ENCODE results near the gene SLC28A1.

Gene SLC28A1

GRCh38 chr15:84955089-84955848, 70.8 kb downstream of the SLC28A1 start:
- Histone ChIP-seq H3K36me3 (ENCODE audit: control insufficient read depth, insufficient read depth, low read length) (no peaks in the 10 kb centered on the region), H3K4me1 (ENCODE audit: control insufficient read depth, insufficient read depth, low read length) (no peaks in the 10 kb centered on the region), H3K27ac (ENCODE audit: low read depth, low read length) (no peak overlapping the region), H3K9ac (ENCODE audit: low read length) (no peak overlapping the region), H3K4me3 (ENCODE audit: low read length) (peak overlapping the region; percentile 54), H3K27me3 (ENCODE audit: control insufficient read depth, insufficient read depth, low read length) (no peaks in the 10 kb centered on the region)

GRCh38 chr15:84956199-84956598, 71.7 kb downstream of the SLC28A1 start:
- Histone ChIP-seq H3K4me1 (ENCODE audit: control insufficient read depth, insufficient read depth, low read length) (no peaks in the 10 kb centered on the region), H3K4me3 (ENCODE audit: low read length) (no peak overlapping the region), H3K27ac (ENCODE audit: low read depth, low read length) (no peak overlapping the region)

GRCh38 chr15:84960391-84961113, 76.1 kb downstream of the SLC28A1 start:
- Histone ChIP-seq H3K36me3 (ENCODE audit: control insufficient read depth, insufficient read depth, low read length) (no peaks in the 10 kb centered on the region), H3K27me3 (ENCODE audit: control insufficient read depth, insufficient read depth, low read length) (no peaks in the 10 kb centered on the region), H3K27ac (ENCODE audit: low read depth, low read length) (no peak overlapping the region), H3K4me3 (ENCODE audit: low read length) (no peak overlapping the region), H3K9ac (ENCODE audit: low read length) (no peak overlapping the region), H3K4me1 (ENCODE audit: control insufficient read depth, insufficient read depth, low read length) (no peaks in the 10 kb centered on the region)

More at GRCh38 chr15:84956199-84956598, 71.7 kb downstream of the SLC28A1 start:
- Histone ChIP-seq H3K27me3 (ENCODE audit: control insufficient read depth, insufficient read depth, low read length) (no peaks in the 10 kb centered on the region), H3K36me3 (ENCODE audit: control insufficient read depth, insufficient read depth, low read length) (no peaks in the 10 kb centered on the region), H3K9ac (ENCODE audit: low read length) (no peak overlapping the region)

DNA sequence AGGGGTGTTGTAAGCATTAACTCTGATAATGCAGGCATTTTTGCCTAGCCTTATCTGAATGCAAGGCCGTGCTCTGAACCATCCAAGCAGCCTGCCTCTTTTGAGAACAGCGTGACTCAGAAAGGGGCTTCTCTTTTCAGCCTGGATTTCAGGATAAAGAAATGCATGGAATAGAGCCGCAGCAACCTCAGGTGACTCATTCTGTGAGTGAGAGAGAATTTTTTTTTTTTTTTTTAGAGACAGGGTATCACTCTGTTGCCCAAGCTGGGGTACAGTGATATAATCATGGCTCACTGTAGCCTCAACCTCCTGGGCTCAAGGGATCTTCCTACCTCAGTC, 76.6 kb downstream of the SLC28A1 start:
- H3K4me3 ChIP-seq (ENCODE audit: low read length) = no peak overlapping the region
- no peak overlapping the region for H3K9ac ChIP-seq (ENCODE audit: low read length)
- no peak overlapping the region for H3K27ac ChIP-seq (ENCODE audit: low read depth, low read length)
- no peaks in the 10 kb centered on the region for H3K36me3 ChIP-seq (ENCODE audit: control insufficient read depth, insufficient read depth, low read length)
- no peaks in the 10 kb centered on the region for H3K27me3 ChIP-seq (ENCODE audit: control insufficient read depth, insufficient read depth, low read length)
- no peaks in the 10 kb centered on the region for H3K4me1 ChIP-seq (ENCODE audit: control insufficient read depth, insufficient read depth, low read length)

DNA sequence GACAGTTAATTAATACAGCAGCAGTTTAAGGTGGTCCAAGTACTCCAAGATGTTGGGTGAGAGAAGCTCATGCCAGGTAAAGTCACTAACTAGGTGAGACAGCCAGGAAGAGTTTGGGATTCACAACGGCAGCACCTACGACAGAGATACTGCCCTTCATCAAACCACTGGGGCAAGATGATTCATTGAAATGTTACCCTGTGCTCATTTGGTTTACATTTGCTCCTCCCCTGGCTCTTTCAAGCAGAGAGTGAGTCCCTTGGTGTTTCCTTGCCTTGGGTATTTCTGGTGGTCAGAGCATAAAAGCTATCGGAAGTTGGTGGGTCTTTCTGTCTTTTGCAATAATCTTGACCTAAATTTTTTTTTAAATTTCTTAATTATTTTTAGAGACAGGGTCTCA, 77.2 kb downstream of the SLC28A1 start:
- H3K4me3 ChIP-seq (ENCODE audit: low read length) = no peak overlapping the region
- H3K9ac ChIP-seq (ENCODE audit: low read length) = no peak overlapping the region
- no peaks in the 10 kb centered on the region for H3K27me3 ChIP-seq (ENCODE audit: control insufficient read depth, insufficient read depth, low read length)
- H3K36me3 ChIP-seq (ENCODE audit: control insufficient read depth, insufficient read depth, low read length) = no peaks in the 10 kb centered on the region
- no peak overlapping the region for H3K27ac ChIP-seq (ENCODE audit: low read depth, low read length)
- no peaks in the 10 kb centered on the region for H3K4me1 ChIP-seq (ENCODE audit: control insufficient read depth, insufficient read depth, low read length)

- H3K27me3 ChIP-seq (ENCODE audit: control insufficient read depth, insufficient read depth, low read length) = no peaks in the 10 kb centered on the region
- no peaks in the 10 kb centered on the region for H3K36me3 ChIP-seq (ENCODE audit: control insufficient read depth, insufficient read depth, low read length)
- H3K27ac ChIP-seq (ENCODE audit: low read depth, low read length) = no peak overlapping the region
- H3K4me3 ChIP-seq (ENCODE audit: low read length) = no peak overlapping the region
- no peaks in the 10 kb centered on the region for H3K4me1 ChIP-seq (ENCODE audit: control insufficient read depth, insufficient read depth, low read length)
- no peak overlapping the region for H3K9ac ChIP-seq (ENCODE audit: low read length)
Measured at GRCh38 chr15:84962955-84963354, 78.5 kb downstream of the SLC28A1 start.

DNA sequence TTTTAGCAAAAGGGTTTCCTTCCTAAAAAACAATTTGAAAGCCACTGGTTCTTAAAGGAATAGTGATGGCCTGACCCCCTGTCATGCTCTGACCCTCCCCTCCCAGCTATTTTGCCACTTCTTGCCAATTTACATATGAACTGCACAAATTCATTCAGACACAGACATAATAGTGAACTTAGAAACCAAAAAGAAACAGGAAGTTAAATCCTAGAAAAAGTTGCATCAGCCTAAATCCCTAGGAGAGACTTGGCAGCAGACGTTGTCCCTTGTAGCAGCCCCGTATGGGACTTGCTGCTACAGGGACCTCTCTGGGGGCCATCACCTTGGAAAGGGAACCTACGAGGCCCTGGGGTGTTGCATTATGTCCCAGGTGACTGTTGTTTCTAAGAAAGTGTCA, 82.9 kb downstream of the SLC28A1 start:
- Histone ChIP-seq H3K27me3 (ENCODE audit: control insufficient read depth, insufficient read depth, low read length) (no peaks in the 10 kb centered on the region), H3K4me3 (ENCODE audit: low read length) (no peak overlapping the region), H3K27ac (ENCODE audit: low read depth, low read length) (no peak overlapping the region), H3K36me3 (ENCODE audit: control insufficient read depth, insufficient read depth, low read length) (no peaks in the 10 kb centered on the region), H3K4me1 (ENCODE audit: control insufficient read depth, insufficient read depth, low read length) (no peaks in the 10 kb centered on the region), H3K9ac (ENCODE audit: low read length) (no peak overlapping the region)

DNA sequence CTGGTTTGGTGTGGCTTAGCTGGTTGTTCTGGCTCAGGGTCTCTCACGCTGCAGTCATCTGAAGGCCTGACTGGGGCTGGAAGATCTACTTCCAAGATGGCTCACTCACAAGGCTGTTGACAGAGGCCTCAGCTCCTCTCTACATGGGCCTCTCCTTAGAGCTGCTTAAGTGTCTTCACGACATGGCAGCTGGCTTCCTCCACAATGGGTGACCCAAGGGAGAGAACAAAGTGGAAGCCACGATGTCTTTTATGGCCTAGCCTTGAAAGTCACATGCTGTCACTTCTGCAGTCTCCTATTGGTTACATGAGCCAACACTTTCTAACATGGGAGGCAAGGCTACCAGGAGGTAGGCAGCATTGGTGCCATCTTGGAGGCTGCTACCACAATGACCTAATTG, 83.8 kb downstream of the SLC28A1 start:
- Histone ChIP-seq H3K4me1 (ENCODE audit: control insufficient read depth, insufficient read depth, low read length) (no peaks in the 10 kb centered on the region), H3K27ac (ENCODE audit: low read depth, low read length) (no peak overlapping the region), H3K9ac (ENCODE audit: low read length) (no peak overlapping the region), H3K27me3 (ENCODE audit: control insufficient read depth, insufficient read depth, low read length) (no peaks in the 10 kb centered on the region), H3K4me3 (ENCODE audit: low read length) (no peak overlapping the region), H3K36me3 (ENCODE audit: control insufficient read depth, insufficient read depth, low read length) (no peaks in the 10 kb centered on the region)

DNA sequence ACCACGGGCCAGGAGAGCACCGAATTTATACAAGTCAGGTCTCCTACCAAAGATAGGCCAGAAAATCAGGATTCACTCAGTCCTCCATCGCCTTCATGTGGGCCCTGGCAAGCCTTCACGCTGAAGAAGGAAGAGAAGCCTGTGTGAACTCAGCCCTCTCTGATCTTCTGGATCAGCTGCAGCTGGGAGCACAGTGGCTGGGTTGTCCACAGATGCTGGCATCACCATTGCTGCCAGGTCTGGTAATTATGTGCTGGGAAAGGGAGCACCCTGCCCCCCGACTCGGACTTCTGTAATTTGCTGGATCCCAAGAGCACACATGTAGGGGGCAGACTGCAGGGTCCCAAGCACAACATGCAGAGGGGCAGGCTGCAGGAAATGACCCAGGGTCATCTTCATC, 84.8 kb downstream of the SLC28A1 start:
- H3K27me3 ChIP-seq (ENCODE audit: control insufficient read depth, insufficient read depth, low read length) = no peaks in the 10 kb centered on the region
- H3K27ac ChIP-seq (ENCODE audit: low read depth, low read length) = no peak overlapping the region
- no peaks in the 10 kb centered on the region for H3K4me1 ChIP-seq (ENCODE audit: control insufficient read depth, insufficient read depth, low read length)
- H3K4me3 ChIP-seq (ENCODE audit: low read length) = no peak overlapping the region
- H3K9ac ChIP-seq (ENCODE audit: low read length) = no peak overlapping the region
- no peaks in the 10 kb centered on the region for H3K36me3 ChIP-seq (ENCODE audit: control insufficient read depth, insufficient read depth, low read length)

- H3K36me3 ChIP-seq (ENCODE audit: control insufficient read depth, insufficient read depth, low read length) = no peaks in the 10 kb centered on the region
- H3K9ac ChIP-seq (ENCODE audit: low read length) = no peak overlapping the region
- no peaks in the 10 kb centered on the region for H3K4me1 ChIP-seq (ENCODE audit: control insufficient read depth, insufficient read depth, low read length)
- H3K27ac ChIP-seq (ENCODE audit: low read depth, low read length) = no peak overlapping the region
- no peaks in the 10 kb centered on the region for H3K27me3 ChIP-seq (ENCODE audit: control insufficient read depth, insufficient read depth, low read length)
- H3K4me3 ChIP-seq (ENCODE audit: low read length) = no peak overlapping the region
Measured at GRCh38 chr15:84970843-84971242, 86.4 kb downstream of the SLC28A1 start.

GRCh38 chr15:84973492-84974460, 89.3 kb downstream of the SLC28A1 start:
- Histone ChIP-seq H3K4me3 (ENCODE audit: low read length) (no peak overlapping the region), H3K4me1 (ENCODE audit: control insufficient read depth, insufficient read depth, low read length) (no peaks in the 10 kb centered on the region), H3K36me3 (ENCODE audit: control insufficient read depth, insufficient read depth, low read length) (no peaks in the 10 kb centered on the region), H3K27ac (ENCODE audit: low read depth, low read length) (no peak overlapping the region), H3K27me3 (ENCODE audit: control insufficient read depth, insufficient read depth, low read length) (no peaks in the 10 kb centered on the region), H3K9ac (ENCODE audit: low read length) (no peak overlapping the region)

DNA sequence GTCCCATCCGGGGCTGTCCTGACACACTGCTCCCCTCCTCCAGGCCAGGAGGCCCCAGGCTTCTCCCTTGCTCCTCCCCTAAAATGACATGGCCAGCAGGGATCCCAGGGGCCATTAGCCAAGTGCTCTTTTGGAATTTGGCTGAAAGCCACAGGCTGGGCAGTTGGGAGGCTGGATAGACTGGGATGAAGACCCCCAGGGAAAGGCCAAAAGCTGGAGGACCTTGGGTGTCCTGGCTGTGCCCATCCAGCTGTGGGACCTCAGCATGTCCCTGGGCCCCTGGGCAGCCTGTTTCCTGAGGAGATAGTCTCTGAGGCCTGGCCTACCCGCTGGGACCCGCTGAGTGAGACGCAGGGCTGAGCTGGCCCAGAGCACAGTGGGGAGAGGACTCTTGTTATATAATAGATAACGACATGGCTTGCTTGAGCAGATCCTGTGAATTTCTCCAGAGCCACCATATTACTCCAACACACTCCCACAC, 91.4 kb downstream of the SLC28A1 start:
- Histone ChIP-seq H3K4me3 (ENCODE audit: low read length) (no peak overlapping the region), H3K27ac (ENCODE audit: low read depth, low read length) (no peak overlapping the region), H3K4me1 (ENCODE audit: control insufficient read depth, insufficient read depth, low read length) (no peaks in the 10 kb centered on the region), H3K36me3 (ENCODE audit: control insufficient read depth, insufficient read depth, low read length) (no peaks in the 10 kb centered on the region), H3K9ac (ENCODE audit: low read length) (peak overlapping the region; percentile 16), H3K27me3 (ENCODE audit: control insufficient read depth, insufficient read depth, low read length) (no peaks in the 10 kb centered on the region)

Data from rectal smooth muscle tissue (tissue), 1 donor.